GM18873 (cell line): ENCODE results near the gene SRL.

ENCODE experiments used
- ATAC-seq: cut with Tn5 transposase; IDR thresholded peaks from one replicate; pipeline ENCODE4 v1.9.1; 2021; ENCODE audit warnings: mild to moderate bottlenecking, moderate library complexity, moderate number of reproducible peaks; ENCODE audit not compliant: unreplicated experiment, low FRiP score

The SRL gene

DNA sequence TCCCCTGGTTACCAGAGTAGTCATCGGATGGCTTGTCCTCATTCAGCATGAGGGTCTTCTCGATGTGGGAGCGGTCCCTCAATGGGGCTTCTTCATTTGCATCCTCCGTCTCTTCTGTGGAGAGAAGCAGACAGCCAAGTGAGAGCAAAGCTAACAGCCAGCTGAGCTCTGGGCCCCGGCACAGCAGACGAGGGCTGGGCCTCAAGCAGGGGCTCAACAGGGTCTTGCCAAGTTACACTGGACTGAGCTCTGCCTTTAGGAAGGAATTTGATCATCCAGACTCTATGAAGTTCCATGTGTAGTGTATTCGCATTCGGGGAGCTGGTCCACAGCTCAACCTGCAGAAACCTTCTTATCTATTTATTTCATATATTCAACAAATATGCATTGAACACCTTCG, 37.4 kb downstream of the SRL start:
- no peak for ATAC-seq

DNA sequence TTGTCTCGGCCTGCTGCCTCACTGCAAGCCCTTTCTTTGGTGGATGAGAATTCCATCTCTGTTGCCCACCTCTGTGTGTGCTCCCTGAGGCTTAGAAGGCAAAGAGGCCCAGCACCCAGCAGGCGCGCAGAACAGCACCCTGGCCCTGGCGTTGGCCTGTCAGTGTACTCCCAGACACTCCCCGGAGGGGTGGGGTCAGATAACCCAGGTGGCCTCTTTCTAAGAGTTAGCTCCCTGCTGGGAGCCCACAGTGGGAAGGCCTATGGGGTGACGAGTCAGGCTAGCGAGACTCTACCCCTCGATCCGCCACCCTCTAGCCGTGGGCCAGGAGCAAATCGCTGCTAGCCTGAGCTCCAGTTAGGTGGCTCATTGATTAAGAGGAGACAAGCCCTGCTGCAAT, 38.1 kb downstream of the SRL start:
- ATAC-seq = no peak

DNA sequence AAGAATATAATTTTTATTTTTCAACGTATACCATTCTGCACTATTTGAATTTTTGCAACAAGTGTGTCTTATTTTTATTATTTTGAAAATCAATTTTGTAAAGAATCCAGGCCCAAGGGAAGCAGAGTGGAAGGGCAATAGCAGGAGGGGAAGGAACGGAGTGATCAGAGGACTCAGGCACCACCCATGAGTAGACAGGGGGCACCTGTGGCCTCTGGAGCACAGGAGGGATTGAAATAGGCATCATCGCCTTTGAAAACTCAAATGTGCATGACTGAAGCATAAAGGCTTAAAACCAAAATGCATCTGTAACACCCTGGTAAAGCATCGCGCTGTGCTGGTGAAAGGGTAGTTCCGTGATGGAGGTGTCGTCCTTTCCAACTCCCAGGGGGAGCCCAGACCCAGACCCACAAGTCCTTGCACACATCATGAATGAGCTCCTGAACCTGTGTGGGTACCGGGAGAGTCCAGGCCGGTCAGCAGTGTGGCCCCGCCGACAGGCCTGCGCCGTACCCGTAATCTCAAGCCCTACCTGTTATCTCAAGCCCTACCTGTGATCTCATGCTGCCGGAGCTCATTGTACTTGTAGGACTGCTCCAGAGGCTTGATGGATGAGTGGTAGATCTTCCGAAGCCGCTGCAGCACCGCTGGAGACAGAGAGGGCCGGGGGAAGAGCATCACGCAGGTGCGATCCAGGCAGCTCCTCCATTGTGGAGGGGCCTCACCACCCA, 39.1 kb downstream of the SRL start:
- no peak for ATAC-seq

DNA sequence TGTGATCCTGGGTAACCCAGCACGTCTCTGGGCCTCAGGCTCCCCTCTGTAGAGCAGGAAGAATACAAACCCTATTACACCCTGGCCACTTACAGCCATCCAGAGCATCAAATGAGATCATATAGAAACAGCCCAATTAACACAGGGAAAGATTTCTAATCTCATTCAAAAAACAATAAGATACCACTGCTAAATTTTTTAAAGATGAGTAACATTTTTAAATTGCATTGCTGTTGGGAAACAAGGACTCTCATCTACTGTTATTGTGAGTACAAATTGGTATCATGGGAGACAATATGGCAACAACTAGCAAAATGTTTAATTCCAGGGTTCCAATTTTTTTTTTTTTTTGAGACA, 41.1 kb downstream of the SRL start:
- ATAC-seq = no peak

DNA sequence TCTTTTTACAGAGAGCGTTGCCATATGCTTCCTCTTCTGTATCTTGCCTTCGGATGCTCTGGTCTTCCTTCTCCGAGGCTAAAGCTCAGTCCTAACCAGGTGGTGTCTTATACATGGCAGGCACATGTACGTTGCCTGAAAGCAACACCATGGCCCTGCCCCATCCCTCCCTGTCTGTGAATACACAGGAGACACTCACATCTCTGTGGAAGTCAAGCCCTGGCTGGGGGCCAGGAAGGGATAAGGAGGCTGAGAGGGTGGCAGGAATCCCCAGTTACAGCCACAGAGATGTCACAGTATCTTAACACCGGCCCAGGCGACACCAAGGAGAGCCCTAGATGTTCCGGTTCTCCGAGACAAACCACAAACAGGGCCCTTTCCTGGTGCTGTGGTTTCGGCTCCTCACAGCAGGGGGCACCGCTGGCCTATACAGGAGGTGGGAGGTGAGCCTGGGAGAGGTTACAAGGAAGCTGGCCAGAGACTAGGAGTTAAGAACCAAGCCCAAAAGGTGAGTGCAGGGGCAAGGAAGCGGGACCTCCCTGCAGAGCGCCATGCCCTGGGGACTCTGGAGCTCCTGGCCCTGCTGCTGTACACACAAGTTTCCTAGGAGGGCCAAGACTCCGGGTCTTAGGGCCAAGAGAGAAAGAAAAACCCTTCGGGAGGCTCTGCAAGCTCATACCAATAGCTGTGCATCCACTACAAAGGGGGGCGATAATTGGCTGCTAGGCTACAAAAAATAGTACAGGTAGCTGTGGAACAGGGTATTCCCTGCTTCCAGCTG, 41.7 kb downstream of the SRL start:
- no peak for ATAC-seq

- no peak for ATAC-seq
These were observed 43.1 kb downstream of the SRL start for GRCh38 chr16:4198816-4199215.

DNA sequence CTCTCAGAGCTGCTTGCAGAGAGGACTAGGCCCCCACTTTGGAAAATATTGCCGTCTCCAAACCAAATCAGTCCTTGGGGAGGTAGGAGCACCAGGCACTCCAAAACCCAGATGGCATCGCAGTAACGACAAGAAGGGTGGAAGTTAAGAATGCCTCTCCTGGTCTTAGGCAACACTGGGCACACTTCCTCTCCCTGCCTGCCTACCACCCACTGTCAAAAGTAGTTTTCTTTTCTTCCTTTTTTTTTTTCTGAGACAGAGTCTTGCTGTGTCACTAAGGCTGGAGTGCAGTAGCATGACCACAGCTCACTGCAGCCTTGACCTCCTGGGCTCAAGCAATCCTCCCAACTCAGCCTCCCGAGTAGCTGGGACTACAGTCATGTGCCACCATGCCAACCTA, 47.2 kb downstream of the SRL start:
- ATAC-seq = no peak

GRCh38 chr16:4193920-4194319, 48.0 kb downstream of the SRL start:
- no peak for ATAC-seq

- no peak for ATAC-seq
These were observed 49.7 kb downstream of the SRL start for GRCh38 chr16:4192206-4192605.

GRCh38 chr16:4190712-4191333, 51.1 kb downstream of the SRL start:
- no peak for ATAC-seq

DNA sequence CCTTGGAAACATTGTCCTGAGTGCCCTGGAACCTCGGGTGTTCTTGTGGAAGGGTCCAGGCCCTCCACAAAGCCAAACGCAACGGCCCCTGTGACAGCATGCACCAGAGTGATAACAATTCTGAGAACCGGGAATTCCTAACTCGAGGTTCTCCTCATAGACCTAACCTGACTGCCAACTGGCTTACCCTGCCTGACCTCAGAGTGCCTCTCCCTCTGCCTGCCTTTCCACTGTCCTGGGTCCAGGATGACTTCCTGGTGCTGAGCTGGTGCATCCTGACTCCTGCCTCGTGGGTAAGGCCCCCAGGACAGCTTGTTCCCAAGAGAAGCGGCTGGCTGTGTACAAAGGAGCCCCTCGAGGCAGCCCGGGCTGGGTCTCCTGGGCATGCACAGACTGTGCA, 51.8 kb downstream of the SRL start:
- ATAC-seq = no peak

DNA sequence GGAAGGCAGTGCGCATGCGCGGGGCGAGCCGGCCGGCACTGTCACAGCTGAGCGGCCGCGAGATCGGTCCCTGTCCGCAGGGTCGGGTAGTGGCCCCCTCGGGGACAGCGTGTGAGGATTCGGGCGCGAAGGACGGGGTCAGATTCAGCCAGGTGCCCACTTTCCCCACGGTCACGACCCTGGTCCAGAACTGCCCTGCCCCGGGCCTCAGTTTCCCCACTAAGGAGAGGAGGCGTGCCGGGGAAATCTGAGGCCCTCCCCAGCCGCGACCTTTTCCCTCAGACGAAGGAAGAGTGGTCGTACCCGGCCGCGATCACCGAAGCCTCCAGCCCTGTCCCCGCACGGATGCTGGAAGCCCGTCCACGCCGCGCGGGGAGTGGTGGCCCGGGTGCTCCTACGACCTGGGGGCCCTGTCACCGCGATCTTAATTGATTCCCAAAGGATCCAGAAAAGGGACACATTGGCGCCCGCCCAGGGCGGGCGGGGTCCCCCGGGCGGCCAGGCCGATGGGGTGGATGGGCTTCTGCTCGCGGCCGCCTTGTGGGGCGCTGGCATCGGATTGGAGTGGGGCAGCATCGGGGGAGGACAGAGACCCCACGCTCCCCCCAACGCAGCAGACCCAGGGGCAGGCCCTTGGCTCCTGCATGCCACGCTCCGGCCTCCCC, 57.7 kb downstream of the SRL start:
- no peak for ATAC-seq

DNA sequence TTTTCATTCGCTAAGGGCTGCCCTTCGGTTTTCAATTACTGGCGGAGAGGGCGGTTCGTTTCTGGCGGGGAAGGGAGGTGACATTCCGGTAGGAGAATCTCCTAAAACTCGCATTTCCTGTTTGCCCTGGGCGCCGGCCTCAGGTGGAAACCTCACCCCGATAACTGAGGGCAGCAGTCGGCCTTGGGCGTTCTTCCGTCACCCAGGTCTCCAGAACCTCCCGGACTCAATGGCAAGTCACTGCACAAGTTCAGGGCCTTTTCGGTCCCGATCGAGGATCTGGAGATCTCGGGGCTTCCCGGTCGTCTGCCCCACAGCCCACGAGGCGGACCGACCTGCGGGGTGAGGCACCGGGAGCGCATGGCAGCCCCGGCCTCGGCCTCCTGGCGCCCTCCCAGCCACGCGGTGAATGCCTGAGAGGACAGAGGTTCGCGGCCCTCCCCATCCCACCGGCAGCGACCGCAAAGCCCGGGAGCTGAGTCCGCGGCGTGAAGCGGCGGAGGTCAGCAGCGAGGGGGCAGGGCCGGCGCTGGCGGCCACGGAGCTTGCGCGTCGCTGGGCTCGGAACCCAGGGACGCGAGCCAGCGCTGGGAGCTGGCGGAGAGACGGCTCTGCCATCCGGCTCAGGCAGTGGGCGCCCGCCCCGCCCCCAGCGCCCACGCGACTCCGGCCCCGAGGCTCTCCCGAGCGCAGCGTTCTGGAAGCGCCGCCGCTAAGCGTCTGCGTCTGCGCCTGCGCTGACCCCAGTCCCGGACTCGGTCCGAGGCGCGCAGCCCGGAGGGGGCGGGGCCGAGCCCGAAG, 58.4 kb downstream of the SRL start:
- ATAC-seq = peak; percentile 74

GRCh38 chr16:4182581-4183236, 59.2 kb downstream of the SRL start:
- ATAC-seq = no peak

DNA sequence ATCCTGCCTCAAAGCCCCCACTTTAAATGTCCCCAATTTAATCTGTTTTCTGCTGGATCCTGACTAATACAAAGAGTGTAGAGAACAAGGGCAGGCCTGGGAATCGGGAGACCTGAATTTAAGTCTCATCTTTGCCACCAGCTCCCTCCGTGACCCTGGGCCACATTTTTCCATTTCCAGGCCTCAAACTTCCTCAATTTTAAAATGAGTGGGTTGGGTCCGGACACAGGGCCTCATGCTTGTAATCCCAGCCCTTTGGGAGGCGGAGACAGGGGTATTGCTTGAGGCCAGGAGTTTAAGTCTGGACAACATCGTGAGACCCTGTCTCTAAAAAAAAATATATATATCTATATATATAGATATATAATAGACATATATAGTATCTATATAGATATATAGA, 61.4 kb downstream of the SRL start:
- no peak for ATAC-seq

DNA sequence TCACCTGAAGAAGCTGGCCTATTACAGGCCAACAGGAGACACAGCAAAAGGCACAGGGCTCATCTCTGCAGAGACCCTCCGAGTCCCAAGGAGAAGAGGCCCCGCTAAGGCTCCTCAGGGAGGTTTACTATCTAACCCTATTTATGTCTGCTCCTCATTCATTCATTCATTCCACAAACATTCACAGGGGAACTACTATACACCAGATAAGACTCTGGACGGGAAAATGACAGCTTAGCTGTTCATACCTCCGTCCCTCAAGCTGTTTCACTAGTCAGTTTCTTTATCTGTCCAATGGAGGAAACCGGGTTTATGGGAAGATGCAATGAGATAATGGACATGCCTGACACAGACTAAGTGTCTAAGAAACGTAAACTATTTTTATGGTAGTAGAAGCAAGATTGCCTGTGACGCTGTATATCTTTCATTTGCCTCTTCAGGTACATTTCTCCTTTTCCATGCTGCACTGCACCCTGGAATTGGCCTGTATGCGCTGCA, 62.1 kb downstream of the SRL start:
- no peak for ATAC-seq

- no peak for ATAC-seq
These were observed 62.9 kb downstream of the SRL start for GRCh38 chr16:4179020-4179419.

DNA sequence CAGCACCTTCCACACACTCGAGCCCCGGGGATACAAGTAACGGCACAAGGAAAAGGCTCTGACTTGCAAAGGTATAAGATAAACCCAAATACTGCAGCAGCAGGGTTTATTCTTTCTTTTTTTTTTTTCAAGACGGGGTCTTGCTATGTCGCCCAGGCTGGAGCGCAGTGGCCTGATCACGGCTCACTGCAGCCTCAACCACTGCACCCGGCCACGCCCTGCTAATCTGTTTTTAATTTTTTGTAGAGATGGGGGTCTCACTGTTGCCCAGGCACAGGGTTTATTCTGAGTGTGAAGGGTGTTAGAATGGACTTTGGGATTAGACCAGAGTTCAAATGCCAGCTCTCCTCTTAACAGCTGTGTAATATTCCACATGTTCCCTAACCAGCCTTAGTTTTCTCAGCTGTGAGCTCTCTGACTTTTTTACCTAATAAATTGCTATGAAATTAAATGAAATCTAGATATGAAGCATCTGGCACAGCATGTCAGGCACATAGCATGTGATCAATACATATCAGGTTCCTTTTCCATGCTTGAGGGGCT, 63.3 kb downstream of the SRL start:
- ATAC-seq = no peak

GRCh38 chr16:4176906-4177417, 64.9 kb downstream of the SRL start:
- ATAC-seq = no peak
